ENCODE measurements around the gene GPRIN3.

GRCh38 chr4:89196056-89196674, 111.4 kb downstream of the GPRIN3 start:
- TF ChIP-seq CTCF (IDR thresholded peaks at IDR 0.05), result no peak
- no peak for TF ChIP-seq EZH2 (IDR thresholded peaks at IDR 0.05; ENCODE audit: borderline replicate concordance, insufficient read depth, low read depth, low read length, poor library complexity, severe bottlenecking)
